NCI-H2107 treated with DMSO at 0.1 percent for 48 hours (cell line): ENCODE data around the gene LRRC72.

ENCODE experiments used
- DNase-seq: peaks from one replicate; lab custom pipeline; 2025; ENCODE audit not compliant: unreplicated experiment; lab: John Stamatoyannopoulos, UW

The LRRC72 gene

GRCh38 chr7:16616542-16616941, 89.9 kb downstream of the LRRC72 start:
- no peak for DNase-seq

DNA sequence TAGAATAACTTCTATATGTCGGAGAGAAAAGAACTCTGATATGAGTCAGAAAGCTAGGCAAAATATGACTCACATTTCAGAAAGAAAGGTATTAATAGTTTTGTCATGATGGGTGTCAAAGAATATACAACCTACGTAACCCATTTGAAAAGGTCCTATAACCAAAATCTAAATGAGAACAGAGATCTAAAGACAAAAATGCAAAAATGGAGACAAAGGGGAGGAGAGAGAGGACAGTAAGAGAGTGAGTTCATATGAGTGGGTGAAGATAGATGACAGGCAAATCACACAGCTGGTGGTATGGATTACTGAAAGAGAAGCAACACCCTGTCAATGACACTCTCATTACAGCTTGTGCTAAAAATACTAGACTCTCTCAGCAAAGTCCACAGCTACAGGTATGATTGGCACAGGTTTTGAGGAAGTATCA, 93.4 kb downstream of the LRRC72 start:
- DNase-seq: no peak

- no peak for DNase-seq
Observed at GRCh38 chr7:16626388-16626787, 99.8 kb downstream of the LRRC72 start.

GRCh38 chr7:16627236-16627635, 100.6 kb downstream of the LRRC72 start:
- no peak for DNase-seq

DNA sequence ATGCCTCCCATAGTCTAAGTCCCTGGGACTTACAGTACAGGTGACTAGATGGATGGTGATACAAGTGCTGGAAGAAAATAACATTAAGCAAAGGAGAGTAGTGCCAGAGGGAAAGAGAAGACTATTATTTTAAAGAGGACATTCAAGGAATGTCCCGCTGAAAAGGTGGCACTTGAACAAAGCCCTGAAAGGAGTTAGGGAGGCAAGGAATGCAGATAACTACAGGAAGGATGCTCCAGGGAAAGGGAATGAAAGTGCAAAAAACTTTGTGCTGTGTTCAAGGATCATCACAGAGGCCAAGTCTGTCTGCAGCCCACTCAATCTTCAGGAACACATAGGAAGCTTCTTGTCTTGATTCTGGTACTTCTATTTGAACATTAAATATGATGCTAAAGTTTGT, 104.0 kb downstream of the LRRC72 start:
- no peak for DNase-seq
